ENCODE measurements around the gene LAD1. TPM values are rescaled to one million over a fixed set of nuclear protein-coding genes. Genes with fewer than 3 reads are reported as not detected.

The LAD1 gene
- total and polyA plus RNA-seq, 2 of the 13 experiments (the other 11 are each of a cell fraction or from before 2014, with no cell fraction given) = 10.8 to 65.6 TPM

- no peak for TF ChIP-seq CBX2 (IDR thresholded peaks at IDR 0.05; ENCODE audit: low read depth, low read length)
- no peak for TF ChIP-seq CBX2 (CRISPR knock-in tag; IDR thresholded peaks at IDR 0.05; ENCODE audit: low read depth)
- 0 out of 2 replicates have a peak, but pooled peaks have one; percentile 54 for TF ChIP-seq ZNF713 (CRISPR knock-in tag; IDR thresholded peaks at IDR 0.05)
- TF ChIP-seq ZNF574 (CRISPR knock-in tag; IDR thresholded peaks at IDR 0.05) = peak; percentile 55; the same call in 1 of the 2 replicates
- TF ChIP-seq ZNF329 (CRISPR knock-in tag; IDR thresholded peaks at IDR 0.05; ENCODE audit: low read depth) = no peak
- peak; percentile 61; the same call in 1 of the 2 replicates for TF ChIP-seq ZBED4 (CRISPR knock-in tag; IDR thresholded peaks at IDR 0.05; ENCODE audit: borderline replicate concordance)
- TF ChIP-seq DNMT1 (CRISPR knock-in tag; IDR thresholded peaks at IDR 0.05) = no peak
- no peak for TF ChIP-seq TOPORS (CRISPR knock-in tag; IDR thresholded peaks at IDR 0.05)
- TF ChIP-seq IKZF1 (IDR thresholded peaks at IDR 0.05) = no peak
- no peak for TF ChIP-seq RORA (CRISPR knock-in tag; IDR thresholded peaks at IDR 0.05)
- peak; percentile 57; the same call in 1 of the 2 replicates for TF ChIP-seq HDAC2 (CRISPR knock-in tag; IDR thresholded peaks at IDR 0.05)
- TF ChIP-seq HDAC1 (CRISPR knock-in tag; IDR thresholded peaks at IDR 0.05) = peak; percentile 50
- peak; percentile 67; the same call in 1 of the 2 replicates for TF ChIP-seq ZFY (CRISPR knock-in tag; IDR thresholded peaks at IDR 0.05)
- no peak for TF ChIP-seq ARNTL (CRISPR knock-in tag; IDR thresholded peaks at IDR 0.05)
- no peak for TF ChIP-seq ZFP82 (CRISPR knock-in tag; IDR thresholded peaks at IDR 0.05; ENCODE audit: borderline replicate concordance)
- TF ChIP-seq POLR2AphosphoS5 (IDR thresholded peaks at IDR 0.05; ENCODE audit: low read depth, low read length) = peak; percentile 70
- TF ChIP-seq MIXL1 (CRISPR knock-in tag; IDR thresholded peaks at IDR 0.05) = peak; percentile 52; the same call in 1 of the 2 replicates
- TF ChIP-seq HNF1B (CRISPR knock-in tag; IDR thresholded peaks at IDR 0.05) = peak; percentile 100
- TF ChIP-seq ZNF781 (CRISPR knock-in tag; IDR thresholded peaks at IDR 0.05; ENCODE audit: borderline replicate concordance, not compliant biosample characterization) = peak; percentile 47
- TF ChIP-seq AKAP8 (CRISPR knock-in tag; IDR thresholded peaks at IDR 0.05) = 0 out of 2 replicates have a peak, but pooled peaks have one; percentile 30
- no peak for TF ChIP-seq NR3C1 (CRISPR knock-in tag; IDR thresholded peaks at IDR 0.05)
- TF ChIP-seq ISX (CRISPR knock-in tag; conservative IDR thresholded peaks at IDR 0.05) = no peak
- 0 out of 2 replicates have a peak, but pooled peaks have one; percentile 31 for TF ChIP-seq TFE3 (CRISPR knock-in tag; IDR thresholded peaks at IDR 0.05)
Observed at GRCh38 chr1:201405484-201405831, 6.3 kb upstream of the LAD1 start (continued).

All from HepG2 (cell line).